GM12891 (cell line): Measurements from ENCODE around the gene RUNX1.

ENCODE experiments used
- POLR2A ChIP-seq: IDR thresholded peaks from 2 replicates; pipeline ENCODE4 v1.6.1; 2011; ENCODE audit warnings: low read depth, low read length, control low read depth
- POLR2AphosphoS5 ChIP-seq: IDR thresholded peaks from 2 replicates; pipeline ENCODE4 v1.6.1; 2011; ENCODE audit warnings: low read depth, low read length, control low read depth
- SPI1 ChIP-seq: IDR thresholded peaks from 2 replicates; pipeline ENCODE4 v1.6.1; 2011; ENCODE audit warnings: low read depth, low read length, control low read depth
- TAF1 ChIP-seq: IDR thresholded peaks from 2 replicates; pipeline ENCODE4 v1.6.1; 2011; ENCODE audit warnings: low read depth, low read length, control low read depth

- TF ChIP-seq POLR2A: no peak
- TF ChIP-seq SPI1: no peak
- TF ChIP-seq POLR2AphosphoS5: no peak
- TF ChIP-seq TAF1: no peak
These were observed 178.9 kb downstream of the RUNX1 start for GRCh38 chr21:34870246-34870645.
